AML-193 (cell line): ENCODE results near the gene CPAMD8.
A peak's percentile ranks its signal among the peaks of the same experiment; 100 is the strongest.
"Not testable (repeated sequence)": the region's sequence is repeated elsewhere in the genome, so short reads cannot be mapped to it uniquely, and the experiment has no call there.

Source experiments
- DNase-seq, 2 experiments: peaks; one replicate each; lab custom pipeline; 2025; lab: John Stamatoyannopoulos, UW

CPAMD8 gene

DNA sequence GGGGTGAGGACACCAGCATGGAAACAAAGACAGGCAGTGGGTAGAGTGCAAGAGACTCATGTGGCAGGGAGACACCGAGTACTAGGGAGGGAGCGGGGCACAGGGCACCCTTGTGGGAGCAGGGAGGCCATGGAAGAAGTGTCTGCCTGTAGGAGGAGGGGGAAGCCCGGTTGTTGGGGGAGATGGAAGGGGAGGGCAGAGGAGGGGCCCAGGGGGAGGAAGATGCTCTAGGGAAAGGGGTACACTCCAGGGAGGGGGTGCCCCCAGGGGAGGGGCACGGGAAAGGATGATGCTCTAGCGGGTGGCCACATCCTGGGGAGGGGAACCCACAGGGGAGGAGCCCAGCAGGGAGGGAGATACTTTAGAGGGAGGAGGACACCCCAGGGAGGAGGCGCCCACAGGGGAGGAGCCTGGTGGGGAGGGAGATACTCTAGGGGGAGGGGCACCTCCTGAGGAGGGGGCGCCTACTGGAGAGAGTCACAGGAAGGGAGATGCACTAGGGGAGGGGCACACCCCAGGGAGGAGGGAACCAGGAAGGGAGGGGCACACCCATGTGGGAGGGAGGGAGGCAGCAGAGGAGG lies 24.9 kb downstream of the CPAMD8 start:
- no peak for DNase-seq

DNA sequence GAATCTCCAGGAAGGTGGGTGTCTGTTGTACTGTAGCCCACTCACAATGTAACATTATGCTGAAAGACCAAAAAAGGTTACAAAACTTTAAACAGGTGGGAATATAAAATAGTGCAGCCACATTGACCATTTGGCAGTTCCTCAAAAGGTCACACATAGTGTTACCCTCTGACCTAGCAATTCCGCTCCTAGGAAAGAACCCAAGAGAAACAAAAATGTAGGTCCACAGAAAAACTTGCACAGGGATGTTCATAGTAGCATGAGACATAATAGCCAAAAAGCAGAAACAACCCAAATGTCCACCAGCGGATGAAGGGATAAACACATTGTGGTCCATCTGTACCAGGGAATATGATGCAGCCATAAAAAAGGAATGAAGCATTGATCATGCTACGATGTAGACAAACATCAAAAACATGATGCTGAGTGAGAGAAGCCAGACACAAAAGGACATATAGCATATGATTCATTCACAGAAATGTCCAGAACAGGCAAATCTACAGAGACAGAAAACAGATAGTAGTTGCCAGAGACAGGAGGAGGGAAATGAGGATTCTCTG lies 27.9 kb downstream of the CPAMD8 start:
- DNase-seq = no peak

DNA sequence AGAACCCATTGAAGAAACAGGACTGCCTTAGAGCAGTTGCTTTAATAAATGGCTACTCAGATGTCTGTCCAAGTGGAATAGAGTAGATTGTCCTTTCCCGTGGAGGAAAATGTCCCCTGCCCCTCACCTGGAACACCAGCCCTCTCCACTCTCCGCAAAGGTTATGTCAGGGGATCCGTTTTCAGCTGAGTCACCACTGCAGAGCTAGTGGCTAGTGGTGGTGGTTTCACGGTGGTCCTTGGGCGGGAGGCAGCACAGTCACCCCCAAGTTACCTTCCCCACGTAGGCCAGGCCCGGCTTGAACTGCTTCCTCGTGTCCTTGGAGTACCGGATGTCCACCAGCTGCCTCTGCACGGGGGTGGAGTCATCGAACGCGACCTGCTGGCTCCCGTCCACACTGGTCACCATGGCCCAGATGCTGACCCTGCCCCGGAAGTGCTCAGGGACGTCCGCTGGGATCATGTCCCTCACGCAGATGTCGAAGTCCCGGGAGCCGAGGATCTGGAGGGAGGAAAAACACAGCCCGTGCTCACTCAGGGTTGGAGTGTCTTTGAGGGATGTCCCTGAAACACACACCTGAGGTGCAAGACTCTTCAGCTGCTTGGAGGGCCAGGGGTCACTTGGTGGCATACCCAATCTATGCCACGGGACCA lies 29.6 kb downstream of the CPAMD8 start:
- DNase-seq = not testable (repeated sequence)

DNA sequence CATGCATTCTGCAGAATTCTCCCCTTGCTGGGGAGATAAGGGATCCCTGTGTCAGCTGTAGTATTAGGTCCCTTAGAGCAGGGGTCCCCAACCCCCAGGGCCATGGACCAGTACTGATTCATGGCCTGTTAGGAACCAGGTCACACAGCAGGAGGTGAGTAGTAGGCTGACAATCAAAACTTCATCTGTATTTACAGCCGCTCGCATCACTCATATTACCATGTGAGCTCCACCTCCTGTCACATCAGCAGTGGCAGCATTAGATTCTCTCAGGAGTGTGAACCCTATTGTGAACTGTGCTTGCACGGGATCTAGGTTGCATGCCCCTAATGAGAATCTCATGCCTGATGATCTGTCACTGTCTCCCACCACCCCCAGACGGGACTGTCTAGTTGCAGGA lies 37.9 kb downstream of the CPAMD8 start:
- no peak for DNase-seq

DNA sequence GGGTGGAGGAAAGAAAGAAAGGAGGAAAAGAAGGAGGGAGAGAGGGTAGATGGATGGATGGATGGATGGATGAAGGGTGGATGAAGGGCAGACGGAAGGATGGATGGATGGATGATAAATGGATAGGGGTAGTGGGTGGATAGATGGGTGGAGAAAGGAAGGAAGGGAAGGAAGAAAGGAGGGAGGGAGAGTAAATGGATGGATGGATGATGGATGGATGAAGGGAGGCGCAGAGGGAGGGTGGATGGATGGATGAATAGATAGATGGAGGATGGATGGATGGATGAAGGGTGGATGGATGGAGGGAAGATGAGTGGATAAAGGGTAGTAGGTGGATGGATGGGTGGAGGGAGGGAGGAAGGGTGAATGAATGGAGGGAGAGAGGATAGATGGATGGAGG lies 41.2 kb downstream of the CPAMD8 start:
- no peak for DNase-seq

DNA sequence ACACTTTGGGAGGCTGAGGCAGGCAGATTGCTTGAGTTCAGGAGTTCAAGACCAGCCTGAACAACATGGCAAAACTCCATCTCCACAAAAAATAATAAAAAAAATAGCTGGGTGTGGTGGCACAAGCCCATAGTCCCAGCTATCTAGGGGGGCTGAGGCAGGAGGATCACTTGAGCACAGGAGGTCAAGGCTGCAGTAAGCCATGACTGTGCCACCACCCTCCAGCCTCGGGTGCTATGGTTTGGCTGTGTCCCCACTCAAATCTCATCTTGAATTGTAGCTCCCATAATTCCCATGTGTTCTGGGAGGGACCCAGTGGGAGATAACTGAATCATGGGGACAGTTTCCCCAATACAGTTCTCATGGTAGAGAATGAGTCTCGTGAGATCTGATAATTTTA lies 44.0 kb downstream of the CPAMD8 start:
- not testable (repeated sequence) for DNase-seq

DNA sequence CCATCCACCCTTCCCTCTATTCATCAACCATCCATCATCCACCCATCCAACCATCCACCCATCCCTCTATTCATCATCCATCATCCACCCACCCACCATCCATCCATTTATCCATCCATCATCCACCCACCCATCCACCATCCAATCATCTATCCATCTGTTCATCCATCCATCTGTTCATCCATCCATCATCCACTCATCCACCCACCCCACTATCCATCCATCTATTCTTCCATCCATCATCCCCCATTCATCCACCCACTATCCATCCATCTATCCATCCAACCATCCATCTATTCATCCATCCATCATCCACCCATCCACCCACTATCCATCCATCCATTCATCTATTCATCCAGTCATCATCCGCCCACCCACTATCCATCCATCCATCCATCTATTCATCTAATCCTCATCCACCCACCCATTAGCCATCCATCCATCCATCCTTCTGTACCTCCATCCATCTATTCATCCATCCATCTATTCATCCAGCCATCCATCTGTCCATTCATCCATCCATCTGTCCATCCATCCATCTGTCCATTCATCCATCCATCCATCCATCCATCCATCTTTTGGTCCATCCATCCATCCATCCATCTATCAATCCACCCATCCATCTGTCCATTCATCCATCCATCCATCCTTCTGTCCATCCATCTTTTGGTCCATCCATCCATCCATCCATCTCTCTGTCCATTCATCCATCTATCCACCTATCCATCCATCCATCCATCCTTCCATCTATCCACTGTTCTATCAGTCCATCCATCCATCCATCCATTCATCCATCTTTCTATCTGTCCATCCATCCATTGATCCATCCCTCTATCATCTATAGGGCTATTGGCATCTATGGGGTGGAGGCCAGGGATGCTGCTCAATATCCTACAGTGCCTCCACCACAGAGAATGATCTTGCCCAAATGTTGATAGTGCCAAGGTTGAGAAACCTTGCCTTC lies 47.5 kb downstream of the CPAMD8 start:
- no peak for DNase-seq

DNA sequence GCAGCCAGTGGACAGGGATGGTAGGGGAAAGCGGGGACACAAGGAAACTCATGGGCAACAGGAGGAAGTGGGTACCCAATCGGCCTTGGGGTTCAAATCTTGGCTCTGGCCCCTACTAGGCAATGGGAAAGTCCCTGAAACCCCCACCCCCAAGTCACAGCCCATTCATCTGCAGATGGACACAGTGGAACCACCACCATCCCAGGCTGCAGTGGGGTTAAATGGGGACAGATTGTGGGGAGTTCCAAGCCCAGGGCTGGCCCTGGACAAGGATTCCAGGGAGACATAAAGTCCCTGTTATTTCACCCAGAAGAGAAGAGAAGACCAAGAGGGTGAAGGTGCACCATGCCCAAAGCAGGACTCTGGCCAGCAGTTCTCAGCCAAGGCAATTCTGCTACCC lies 48.5 kb downstream of the CPAMD8 start:
- no peak for DNase-seq

DNA sequence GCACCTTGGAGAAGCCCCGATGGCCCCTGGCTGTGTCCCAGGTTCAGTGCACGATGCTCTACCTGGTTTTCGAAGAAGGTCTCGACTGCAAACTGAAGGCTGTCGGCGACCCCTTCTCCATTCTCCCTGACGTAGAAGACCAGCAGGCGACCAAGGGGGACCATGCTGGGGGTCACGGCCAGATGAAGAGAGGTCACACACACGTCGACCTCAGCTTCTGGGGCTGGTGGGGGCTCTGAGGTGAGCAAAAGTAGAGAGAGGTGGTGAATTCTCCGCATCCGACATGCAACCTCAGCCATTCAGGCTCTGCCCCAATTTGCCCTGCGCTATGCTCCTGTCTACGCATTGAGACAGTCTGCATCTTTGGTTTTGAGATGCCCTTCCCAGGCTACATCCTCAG lies 49.3 kb downstream of the CPAMD8 start:
- DNase-seq = no peak

DNA sequence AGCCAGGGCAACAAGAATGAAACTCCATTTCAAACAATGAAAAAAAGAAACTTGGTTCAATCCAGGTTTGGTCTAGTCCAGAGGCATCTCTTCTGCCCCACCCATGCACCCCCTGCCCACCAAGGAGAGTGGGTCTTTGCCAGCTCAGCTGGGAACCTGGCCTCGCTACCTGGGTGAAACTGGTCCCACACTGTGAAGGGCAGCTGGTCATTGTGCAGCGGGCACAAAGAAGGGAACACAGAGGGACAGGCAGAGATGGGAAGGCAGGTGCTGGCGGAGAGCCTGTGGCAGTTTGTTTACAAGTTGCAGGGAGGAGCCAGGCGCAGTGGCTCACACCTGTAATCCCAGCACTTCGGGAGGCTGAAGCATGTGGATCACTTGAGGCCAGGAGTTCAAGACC lies 50.2 kb downstream of the CPAMD8 start:
- no peak for DNase-seq

DNA sequence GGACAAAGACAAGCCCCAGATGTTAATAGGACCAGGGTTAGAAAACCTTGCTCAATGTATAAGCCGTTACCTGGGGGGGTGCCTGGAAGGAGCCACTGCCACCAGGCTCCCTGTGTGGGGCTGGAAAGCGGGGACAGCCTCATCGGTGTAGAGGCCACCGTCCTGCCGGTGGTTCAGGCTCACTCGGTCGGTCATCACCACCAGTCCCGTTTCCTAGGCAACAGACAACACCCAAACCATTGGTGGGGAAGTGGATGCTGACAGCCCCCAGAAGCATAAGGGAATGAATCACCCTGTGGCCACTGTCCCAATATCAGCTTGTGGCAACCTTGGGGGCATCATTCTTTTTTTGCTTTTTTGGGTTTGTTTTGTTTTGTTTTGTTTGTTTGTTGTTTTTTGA lies 55.8 kb downstream of the CPAMD8 start:
- no peak for DNase-seq

DNA sequence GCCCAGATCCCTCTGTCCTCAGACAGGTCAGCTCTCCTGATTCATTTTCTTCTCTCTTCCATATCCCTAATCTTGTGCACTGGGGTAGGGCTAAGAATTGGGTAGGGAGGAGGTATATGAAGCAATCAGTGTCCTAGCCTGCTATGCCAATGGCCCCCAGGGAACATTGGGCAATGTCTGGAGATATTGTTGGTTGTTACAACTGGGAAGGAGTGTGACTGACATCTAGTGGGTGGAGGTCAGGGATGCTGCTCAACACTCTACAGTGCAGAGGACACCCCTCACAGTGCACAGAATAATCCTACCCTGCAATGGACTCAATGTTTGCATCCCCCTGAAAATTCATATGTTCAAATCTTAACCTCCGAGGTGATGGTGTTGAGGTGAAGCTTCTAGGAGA lies 57.5 kb downstream of the CPAMD8 start:
- DNase-seq = peak; percentile 35 to 64

DNA sequence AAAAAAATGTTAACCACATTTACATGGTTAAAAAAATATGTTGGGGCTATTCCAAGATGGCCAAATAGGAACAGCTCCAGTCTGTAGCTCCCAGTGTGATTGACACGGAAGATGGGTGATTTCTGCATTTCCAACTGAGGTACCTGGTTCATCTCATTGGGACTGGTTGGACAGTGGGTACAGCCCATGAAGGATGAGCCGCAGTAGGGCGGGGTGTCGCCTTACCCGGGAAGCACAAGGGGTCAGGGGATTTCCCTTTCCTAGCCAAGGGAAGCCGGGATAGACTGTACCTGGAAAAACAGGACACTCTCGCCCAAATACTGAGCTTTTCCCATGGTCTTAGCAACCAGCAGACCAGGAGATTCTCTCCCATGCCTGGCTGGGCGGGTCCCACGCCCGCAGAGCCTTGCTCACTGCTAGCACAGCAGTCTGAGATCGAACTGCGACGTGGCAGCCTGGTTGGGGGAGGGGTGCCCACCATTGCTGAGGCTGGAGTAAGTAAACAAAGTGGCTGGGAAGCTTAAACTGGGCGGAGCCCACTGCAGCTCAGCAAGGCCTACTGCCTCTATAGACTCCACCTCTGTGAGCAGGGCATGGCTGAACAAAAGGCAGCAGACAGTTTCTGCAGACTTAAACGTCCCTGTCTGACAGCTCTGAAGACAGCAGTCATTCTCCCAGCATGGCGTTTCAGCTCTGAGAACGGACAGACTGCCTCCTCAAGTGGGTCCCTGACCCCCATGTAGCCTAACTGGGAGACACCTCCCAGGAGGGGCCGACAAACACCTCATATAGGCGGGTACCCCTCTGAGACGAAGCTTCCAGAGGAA lies 65.4 kb downstream of the CPAMD8 start:
- not testable (repeated sequence) for DNase-seq

DNA sequence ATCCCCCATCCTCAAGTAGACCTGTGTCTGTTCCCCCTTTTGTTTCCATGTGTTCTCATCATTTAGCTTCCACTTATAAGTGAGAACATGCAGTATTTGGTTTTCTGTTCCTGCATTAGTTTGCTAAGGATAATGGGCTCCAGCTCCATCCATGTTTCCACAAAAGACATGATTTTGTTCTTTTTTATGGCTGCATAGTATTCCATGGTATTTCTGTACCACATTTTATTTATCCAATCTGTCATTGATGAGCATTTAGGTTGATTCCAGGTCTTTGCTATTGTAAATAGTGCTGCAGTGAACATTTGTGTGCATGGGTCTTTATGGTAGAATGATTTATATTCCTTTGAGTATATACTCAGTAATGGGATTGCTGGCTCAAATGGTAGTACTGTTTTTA lies 68.3 kb downstream of the CPAMD8 start:
- DNase-seq = not testable (repeated sequence)

DNA sequence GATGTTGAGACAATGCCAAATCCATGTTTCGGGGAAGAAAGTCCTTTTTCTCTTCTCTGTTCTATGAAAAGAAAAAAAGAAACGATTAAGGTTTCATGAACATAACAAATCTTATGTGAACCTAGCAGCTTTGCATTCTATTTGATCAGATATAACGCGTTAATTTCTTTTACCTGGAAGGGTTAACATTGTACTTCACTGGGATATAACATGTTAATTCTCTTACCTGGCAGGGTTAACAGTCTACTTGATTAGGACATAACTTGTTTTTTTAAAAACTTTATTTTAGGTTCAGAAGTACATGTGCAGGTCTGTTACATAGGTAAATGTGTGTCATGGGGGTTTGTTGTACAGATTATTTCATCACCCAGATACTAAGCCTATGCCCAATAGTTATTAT lies 68.8 kb downstream of the CPAMD8 start:
- no peak for DNase-seq

DNA sequence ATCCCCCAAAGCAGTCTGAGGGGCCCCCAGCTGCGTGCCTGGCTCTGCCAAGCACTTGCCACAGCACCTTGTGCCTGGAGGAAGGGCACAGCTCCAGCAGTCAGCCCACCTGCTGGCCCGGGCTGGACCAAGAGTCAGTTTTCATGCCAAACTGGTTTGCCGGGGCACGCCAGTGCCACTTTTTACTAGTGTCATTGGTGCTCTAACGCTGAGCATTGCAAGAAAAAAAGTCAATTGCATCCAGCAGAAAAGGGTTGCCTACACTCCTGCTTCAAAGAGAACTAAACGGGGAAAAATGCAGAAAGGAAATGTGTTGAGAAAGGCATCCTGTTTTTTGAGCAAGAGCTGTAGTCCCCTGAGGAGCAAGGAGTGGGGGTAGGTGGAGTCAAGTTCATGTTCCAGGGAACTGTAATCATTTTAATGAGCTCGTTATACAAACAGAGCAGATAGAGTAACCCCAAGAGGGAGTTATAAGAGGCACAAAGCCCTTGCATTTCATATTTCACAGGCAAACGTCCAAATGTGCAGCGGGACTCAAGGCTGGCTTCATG lies 69.4 kb downstream of the CPAMD8 start:
- peak; percentile 8 to 25 for DNase-seq

DNA sequence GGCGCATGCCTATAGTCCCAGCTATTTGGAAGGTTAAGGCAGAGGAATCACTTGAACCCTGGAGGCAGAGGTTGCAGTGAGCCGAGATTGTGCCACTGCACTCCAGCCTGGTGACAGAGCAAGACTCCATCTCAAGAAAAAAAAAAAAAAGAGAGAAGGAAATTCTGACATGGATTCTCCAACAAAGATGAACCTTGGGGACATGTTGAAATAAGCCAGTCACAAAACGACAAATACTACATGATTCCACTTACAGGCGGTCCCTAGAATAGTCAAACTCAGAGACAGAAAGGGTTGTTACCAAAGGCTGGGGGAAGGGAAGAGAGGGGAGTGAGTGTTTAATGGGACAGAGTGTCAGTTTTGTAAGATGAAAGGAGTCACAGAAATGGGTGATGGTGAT lies 71.4 kb downstream of the CPAMD8 start:
- DNase-seq = no peak

DNA sequence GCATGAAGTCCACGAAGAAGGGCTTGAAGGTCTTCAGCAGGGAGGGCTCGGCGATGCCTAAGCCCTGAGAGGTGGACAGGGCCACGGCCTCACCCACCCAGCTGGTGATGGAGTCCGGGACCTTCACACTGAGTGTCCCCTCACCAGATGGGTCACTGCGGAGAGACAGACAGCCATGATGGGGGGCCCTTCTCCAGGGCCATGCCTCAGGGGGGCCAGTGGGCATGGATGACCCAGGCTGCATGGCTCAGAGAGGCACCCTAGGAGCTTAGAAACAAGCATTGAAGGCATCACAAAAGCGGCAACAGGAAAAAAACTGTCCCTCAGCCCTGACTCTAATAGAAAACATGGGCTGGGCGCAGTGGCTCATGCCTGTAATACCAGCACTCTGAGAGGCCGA lies 74.6 kb downstream of the CPAMD8 start:
- DNase-seq = no peak

DNA sequence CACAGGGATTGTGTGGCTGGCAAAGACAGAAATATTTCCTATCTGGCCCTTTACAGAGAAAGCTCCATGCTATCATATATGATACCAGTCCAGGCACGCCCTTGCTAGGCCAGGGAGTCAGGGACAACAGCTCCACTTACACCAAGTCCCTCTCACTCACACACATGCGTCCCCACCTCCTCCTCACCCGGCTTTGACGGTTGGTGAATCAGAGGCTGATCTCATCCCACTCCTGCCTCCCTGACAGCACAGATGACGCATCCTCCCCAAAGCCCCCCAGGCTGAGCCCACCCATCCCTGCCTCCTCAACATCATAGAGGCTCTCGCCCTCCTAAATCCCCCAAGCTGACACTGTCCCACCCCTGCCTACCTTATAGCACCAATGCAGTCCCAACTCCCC lies 75.1 kb downstream of the CPAMD8 start:
- no peak for DNase-seq

DNA sequence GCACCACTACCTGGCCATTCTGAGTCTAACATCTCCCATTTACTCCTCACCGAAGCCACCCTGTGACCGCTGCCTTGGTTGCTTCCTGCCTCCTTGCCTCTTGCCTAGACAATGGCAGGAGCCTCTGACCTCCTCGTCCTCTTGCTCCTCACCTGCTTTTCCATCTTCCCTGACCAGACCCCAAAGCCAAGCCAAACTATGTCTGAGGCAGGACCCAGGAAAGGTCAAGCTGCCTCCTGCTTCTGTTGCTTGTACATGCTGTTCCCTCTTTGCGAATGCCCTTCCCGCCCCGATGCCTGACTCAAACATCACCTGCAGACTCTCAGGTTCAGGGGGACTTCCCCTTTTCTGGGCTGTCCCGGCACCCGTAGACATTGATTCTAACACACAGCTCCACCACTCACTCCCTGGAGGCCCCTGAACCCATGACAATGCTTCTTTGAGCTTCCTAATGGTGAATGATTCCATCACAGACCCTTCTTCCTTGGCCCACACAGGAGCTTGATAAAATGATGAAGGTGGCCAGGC lies 77.0 kb downstream of the CPAMD8 start:
- no peak for DNase-seq
